Measurements from ENCODE around the gene LRRC55. TPM values are rescaled to one million over a fixed set of nuclear protein-coding genes. Genes with fewer than 3 reads are reported as not detected.

LRRC55 gene
- total and polyA plus RNA-seq, 9 donors: 0.05 to 0.48 (median 0.11) TPM; not detected in 2

GRCh38 chr11:57223601-57224000 lies 41.8 kb downstream of the LRRC55 start:
- Histone ChIP-seq H3K36me3 (no peaks in the 10 kb centered on the region), H3K9me3 (no peaks in the 10 kb centered on the region), H3K4me1 (ENCODE audit: insufficient read depth) (no peaks in the 10 kb centered on the region), H3K27me3 (no peaks in the 10 kb centered on the region), H3K27ac (no peak overlapping the region), H3K4me3 (no peak overlapping the region)
- WGBS, 3 donors: 79 to 83% (median 82%) methylated on average over 3 of the region's 3 CpGs
- intact Hi-C loops (cut with DNase I): no loop called here
- DNase-seq: no peak
- TF ChIP-seq POLR2A (IDR thresholded peaks at IDR 0.05) (no peak), EP300 (IDR thresholded peaks at IDR 0.05) (no peak), CTCF (IDR thresholded peaks at IDR 0.05) (no peak)

- no peaks in the 10 kb centered on the region for H3K36me3 ChIP-seq
- H3K4me1 ChIP-seq (ENCODE audit: insufficient read depth): no peaks in the 10 kb centered on the region
- 85 to 96% (median 93%) methylated on average over 2 of the region's 2 CpGs for WGBS, 3 donors
- H3K27ac ChIP-seq: no peak overlapping the region
- intact Hi-C loops (cut with DNase I): no loop called here
- no peak overlapping the region for H3K4me3 ChIP-seq
- H3K27me3 ChIP-seq: no peaks in the 10 kb centered on the region
- H3K9me3 ChIP-seq: no peaks in the 10 kb centered on the region
- TF ChIP-seq POLR2A (IDR thresholded peaks at IDR 0.05) (no peak), CTCF (IDR thresholded peaks at IDR 0.05) (no peak), EP300 (IDR thresholded peaks at IDR 0.05) (no peak)
- no peak for DNase-seq
These were observed 42.4 kb downstream of the LRRC55 start for GRCh38 chr11:57224128-57224527.

- Histone ChIP-seq H3K27me3 (no peaks in the 10 kb centered on the region), H3K27ac (no peak overlapping the region), H3K36me3 (no peaks in the 10 kb centered on the region), H3K4me3 (no peak overlapping the region), H3K9me3 (no peaks in the 10 kb centered on the region), H3K4me1 (ENCODE audit: insufficient read depth) (no peaks in the 10 kb centered on the region)
- TF ChIP-seq POLR2A (IDR thresholded peaks at IDR 0.05): no peak
- no peak for TF ChIP-seq CTCF (IDR thresholded peaks at IDR 0.05)
- DNase-seq: no peak
- intact Hi-C loops (cut with DNase I): no loop called here
These were observed 42.8 kb downstream of the LRRC55 start for GRCh38 chr11:57224537-57224936.

- TF ChIP-seq POLR2A (IDR thresholded peaks at IDR 0.05) (no peak), CTCF (IDR thresholded peaks at IDR 0.05) (no peak), EP300 (IDR thresholded peaks at IDR 0.05) (no peak)
- Histone ChIP-seq H3K9me3 (no peaks in the 10 kb centered on the region), H3K27ac (no peak overlapping the region), H3K36me3 (no peaks in the 10 kb centered on the region), H3K27me3 (no peaks in the 10 kb centered on the region), H3K4me3 (no peak overlapping the region), H3K4me1 (ENCODE audit: insufficient read depth) (no peaks in the 10 kb centered on the region)
- intact Hi-C loops (cut with DNase I): no loop called here
- 78 to 89% (median 81%) methylated on average over 3 of the region's 3 CpGs for WGBS, 3 donors
- no peak for DNase-seq
These were observed 46.8 kb downstream of the LRRC55 start for GRCh38 chr11:57228600-57228999.

- TF ChIP-seq CTCF (IDR thresholded peaks at IDR 0.05) (no peak), EP300 (IDR thresholded peaks at IDR 0.05) (no peak), POLR2A (IDR thresholded peaks at IDR 0.05) (no peak)
- Histone ChIP-seq H3K27ac (no peak overlapping the region), H3K4me1 (ENCODE audit: insufficient read depth) (no peaks in the 10 kb centered on the region), H3K27me3 (no peaks in the 10 kb centered on the region), H3K9me3 (no peaks in the 10 kb centered on the region), H3K36me3 (no peaks in the 10 kb centered on the region), H3K4me3 (no peak overlapping the region)
- DNase-seq: no peak
- intact Hi-C loops (cut with DNase I): no loop called here
- 43 to 60% (median 52%) methylated on average over 5 of the region's 5 CpGs for WGBS, 3 donors
These were observed 48.6 kb downstream of the LRRC55 start for GRCh38 chr11:57230316-57230715.
